Measurements from ENCODE around the gene SDHAF2.
"Not testable (repeated sequence)": the region's sequence is repeated elsewhere in the genome, so short reads cannot be mapped to it uniquely, and the experiment has no call there.

SDHAF2 gene

DNA sequence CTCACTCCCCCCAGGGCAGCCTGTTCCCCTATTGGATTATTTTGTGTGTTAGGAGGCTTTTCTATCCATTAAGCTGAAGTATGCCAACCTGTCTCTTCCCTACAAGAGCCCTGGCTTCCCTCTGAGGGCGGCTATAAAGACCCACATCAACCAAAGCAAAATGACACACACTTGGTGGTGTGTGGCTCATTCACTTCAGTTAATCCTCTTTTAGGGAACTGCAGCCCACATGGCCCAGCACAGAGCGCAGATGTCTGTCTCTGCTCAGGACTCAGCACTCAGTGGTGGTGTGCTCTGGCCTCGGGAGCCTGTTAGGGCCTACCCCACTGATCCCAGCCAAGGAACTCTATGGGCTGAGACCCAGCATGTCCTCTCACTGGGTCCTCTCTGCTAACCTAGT lies 46.4 kb downstream of the SDHAF2 start:
- ChIA-PET POLR2A (no interaction called here), CTCF (interaction anchor here (1.0 to 11.8 kb wide), 17 partner anchors 9 to 257 kb away, joined by 3 to 168 read pairs (median 7); no protein-coding TSS in a partner anchor)
- no peak for DNase-seq (ENCODE audit: extremely low spot score)
- TF ChIP-seq, protein P1, sequence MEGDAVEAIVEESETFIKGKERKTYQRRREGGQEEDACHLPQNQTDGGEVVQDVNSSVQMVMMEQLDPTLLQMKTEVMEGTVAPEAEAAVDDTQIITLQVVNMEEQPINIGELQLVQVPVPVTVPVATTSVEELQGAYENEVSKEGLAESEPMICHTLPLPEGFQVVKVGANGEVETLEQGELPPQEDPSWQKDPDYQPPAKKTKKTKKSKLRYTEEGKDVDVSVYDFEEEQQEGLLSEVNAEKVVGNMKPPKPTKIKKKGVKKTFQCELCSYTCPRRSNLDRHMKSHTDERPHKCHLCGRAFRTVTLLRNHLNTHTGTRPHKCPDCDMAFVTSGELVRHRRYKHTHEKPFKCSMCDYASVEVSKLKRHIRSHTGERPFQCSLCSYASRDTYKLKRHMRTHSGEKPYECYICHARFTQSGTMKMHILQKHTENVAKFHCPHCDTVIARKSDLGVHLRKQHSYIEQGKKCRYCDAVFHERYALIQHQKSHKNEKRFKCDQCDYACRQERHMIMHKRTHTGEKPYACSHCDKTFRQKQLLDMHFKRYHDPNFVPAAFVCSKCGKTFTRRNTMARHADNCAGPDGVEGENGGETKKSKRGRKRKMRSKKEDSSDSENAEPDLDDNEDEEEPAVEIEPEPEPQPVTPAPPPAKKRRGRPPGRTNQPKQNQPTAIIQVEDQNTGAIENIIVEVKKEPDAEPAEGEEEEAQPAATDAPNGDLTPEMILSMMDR (IDR thresholded peaks at IDR 0.05; ENCODE audit: control extremely low read depth, extremely low read depth, low read depth, missing control alignments): no peak

DNA sequence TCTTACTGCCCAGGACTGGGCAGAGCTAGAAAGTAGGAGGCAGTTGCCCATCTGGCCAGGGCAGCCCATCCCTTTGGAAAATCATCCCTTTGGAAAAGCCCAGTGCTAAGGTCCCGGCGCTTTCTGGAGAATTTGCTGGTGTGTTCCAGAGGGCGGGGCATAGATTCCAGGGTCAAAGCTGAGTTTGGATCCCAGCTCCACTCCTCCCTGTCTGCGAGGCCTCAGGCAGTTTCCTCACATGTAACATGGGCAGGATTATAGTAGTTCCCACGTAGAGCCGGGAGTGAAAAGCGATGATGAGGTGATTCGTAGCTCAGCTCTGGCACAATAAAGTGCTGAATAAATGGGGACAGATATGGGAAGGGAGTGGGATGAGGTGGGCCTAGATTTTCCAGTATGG lies 47.2 kb downstream of the SDHAF2 start:
- TF ChIP-seq, protein P1 (IDR thresholded peaks at IDR 0.05; ENCODE audit: control extremely low read depth, extremely low read depth, low read depth, missing control alignments): no peak
- ChIA-PET CTCF (interaction anchor here (0.7 to 11.8 kb wide), 17 partner anchors 9 to 256 kb away, joined by 3 to 168 read pairs (median 5); no protein-coding TSS in a partner anchor), POLR2A (no interaction called here)
- DNase-seq (ENCODE audit: extremely low spot score): no peak

DNA sequence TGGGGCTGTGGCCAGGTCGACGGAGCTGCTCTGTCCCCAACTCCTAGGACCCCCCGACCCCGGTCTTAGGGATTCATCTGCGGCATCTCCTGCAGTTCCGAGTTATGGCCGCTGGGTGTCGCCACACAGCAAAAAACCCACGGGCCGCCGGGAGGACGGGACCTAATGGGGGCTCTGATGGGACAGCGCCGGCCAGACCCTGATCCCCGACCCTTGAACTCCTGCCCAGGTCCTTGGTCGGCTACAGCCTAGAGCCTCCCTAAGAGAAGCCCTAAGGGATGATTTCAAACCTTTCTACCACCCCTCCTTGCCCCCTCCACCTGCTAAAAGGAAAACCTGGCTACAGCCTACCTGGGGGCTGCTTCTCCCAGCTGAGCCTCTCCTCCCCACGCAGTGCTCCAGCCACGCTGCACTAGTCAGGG lies 47.8 kb downstream of the SDHAF2 start:
- TF ChIP-seq, protein P1 (IDR thresholded peaks at IDR 0.05; ENCODE audit: control extremely low read depth, extremely low read depth, low read depth, missing control alignments): peak; percentile 89
- ChIA-PET POLR2A (no interaction called here), CTCF (interaction anchor here (0.7 to 11.8 kb wide), 22 partner anchors 8 to 256 kb away, joined by 3 to 168 read pairs (median 6); partner anchors contain the start of gene LRRC10B)
- peak; percentile 82 for DNase-seq (ENCODE audit: extremely low spot score)

DNA sequence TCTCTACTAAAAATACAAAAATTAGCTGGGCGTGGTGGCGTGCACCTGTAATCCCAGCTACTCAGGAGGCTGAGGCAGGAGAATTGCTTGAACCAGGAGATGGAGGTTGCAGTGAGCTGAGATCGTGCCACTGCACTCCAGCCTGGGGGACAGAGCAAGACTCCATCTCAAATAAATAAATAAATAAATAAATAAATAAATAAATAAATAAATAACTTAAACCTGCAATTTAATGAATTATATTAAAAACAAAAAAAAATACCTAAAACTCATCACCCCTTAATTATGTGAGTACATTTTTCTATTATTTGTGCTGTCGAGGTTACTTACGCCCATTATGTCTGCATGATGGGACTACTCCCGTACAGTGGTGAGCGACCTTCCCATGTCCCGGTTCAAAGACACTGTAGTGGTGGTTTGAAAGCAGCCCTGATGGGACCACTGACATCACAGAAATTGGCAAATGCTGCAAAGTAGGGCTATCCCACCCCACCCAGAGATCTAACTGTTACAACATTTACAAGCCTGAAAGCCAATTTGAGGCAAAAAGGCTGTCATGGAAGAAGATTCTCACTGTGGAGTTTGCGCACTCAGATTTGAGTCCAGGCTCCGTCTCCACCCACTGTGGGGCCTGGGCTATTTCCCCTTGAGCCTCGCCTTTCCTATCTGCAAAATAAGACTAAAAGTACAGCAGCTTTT lies 49.6 kb downstream of the SDHAF2 start:
- POLR2A ChIA-PET; DNase-seq (ENCODE audit: extremely low spot score): not testable (repeated sequence)
- CTCF ChIA-PET: interaction anchor here (1.0 to 11.8 kb wide), 10 partner anchors 8 to 159 kb away, joined by 3 to 168 read pairs (median 8); no protein-coding TSS in a partner anchor

DNA sequence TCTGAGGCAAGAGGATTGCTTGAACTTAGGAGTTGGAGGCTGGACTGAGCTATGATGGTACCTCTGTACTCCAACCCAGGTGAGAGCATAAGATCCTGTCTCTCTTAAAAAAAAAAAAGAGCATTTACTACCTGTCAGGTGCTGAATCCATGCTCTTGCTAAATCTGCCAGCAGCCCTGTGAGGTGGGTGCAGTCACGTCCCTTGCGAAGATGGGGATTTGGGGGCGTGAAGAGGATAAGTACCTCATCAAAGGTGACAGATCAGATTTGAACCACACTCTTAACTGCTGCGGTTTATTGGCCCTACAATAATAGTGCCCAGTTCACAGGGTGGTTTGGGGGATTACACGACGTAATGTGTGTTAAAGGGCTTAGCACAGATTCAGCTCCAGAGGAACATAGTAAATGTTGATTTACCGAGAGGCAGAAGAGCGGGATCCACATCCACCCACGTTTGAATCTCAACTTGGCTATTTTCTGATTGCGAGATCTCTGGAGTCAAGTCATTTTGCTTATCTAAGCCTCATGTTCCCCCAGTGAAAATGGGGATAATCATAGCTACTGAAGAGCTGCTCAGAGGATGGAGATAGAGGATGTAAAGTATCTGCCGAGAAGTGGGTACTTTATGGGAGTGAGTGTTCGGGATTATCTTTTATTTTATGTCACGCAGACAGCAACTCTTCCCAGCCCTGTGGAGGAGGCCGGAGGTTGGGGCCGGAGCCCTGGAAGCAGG lies 50.5 kb downstream of the SDHAF2 start:
- TF ChIP-seq, protein P1 (IDR thresholded peaks at IDR 0.05; ENCODE audit: control extremely low read depth, extremely low read depth, low read depth, missing control alignments): no peak
- ChIA-PET CTCF (interaction anchor here (1.0 to 11.8 kb wide), 2 partner anchors 23 to 35 kb away, joined by 3 to 168 read pairs; no protein-coding TSS in a partner anchor), POLR2A (no interaction called here)

DNA sequence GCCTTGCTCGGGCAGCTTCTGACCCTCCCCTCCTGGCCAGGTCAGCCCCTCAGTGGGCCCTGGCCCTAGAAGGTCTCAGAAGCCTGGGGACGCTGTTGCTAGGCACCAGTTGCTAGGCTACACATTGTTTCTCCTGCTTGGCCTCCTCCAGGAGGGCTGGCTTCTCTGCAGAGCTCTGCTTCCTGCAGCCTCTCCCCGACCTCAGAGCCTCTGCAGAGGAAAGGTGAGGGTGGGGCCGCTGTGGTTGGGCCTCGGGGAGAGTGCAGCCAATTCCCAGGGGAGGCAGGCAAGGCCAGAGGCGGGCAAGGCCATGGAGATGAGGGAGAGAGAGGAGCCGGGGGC lies 51.0 kb downstream of the SDHAF2 start:
- POLR2A ChIA-PET: no interaction called here
- no peak for DNase-seq (ENCODE audit: extremely low spot score)
- CTCF ChIA-PET: interaction anchor here (2.0 to 11.8 kb wide), 4 partner anchors 34 to 42 kb away, joined by 5 to 168 read pairs (median 10); no protein-coding TSS in a partner anchor
- TF ChIP-seq, protein P1 (IDR thresholded peaks at IDR 0.05; ENCODE audit: control extremely low read depth, extremely low read depth, low read depth, missing control alignments): no peak

More for the DNA sequence above, 50.5 kb downstream of the SDHAF2 start:
- DNase-seq (ENCODE audit: extremely low spot score): no peak

Data from GM10248 (cell line).